Activated naive CD8-positive, alpha-beta T cell treated with anti-CD3 and anti-CD28 coated beads for 36 hours (primary cell): ENCODE measurements around the gene POMC. TPM values are rescaled to one million over a fixed set of nuclear protein-coding genes. Genes with fewer than 3 reads are reported as not detected.

Experiments used
- total RNA-seq, 2 experiments: library from RNA; stranded (reverse); gene quantifications; one replicate each; pipeline ENCODE4 v1.2.3, GENCODE V29; 2021

Gene POMC
- total RNA-seq, 2 experiments from 2014 or later = 6.3 to 6.8 TPM

Other genes starting within 250 kb of the POMC start
- gene ADCY3, start 248.3 kb downstream of the POMC start, total RNA-seq = 10 to 100 TPM; 55.4 to 55.7 TPM
- 1 to 10 TPM; 4.2 TPM for gene DNAJC27, start 196.6 kb downstream of the POMC start, total RNA-seq
- under 1 TPM; 0.06 to 0.08 TPM for gene EFR3B, start 126.5 kb downstream of the POMC start, total RNA-seq
- 10 to 100 TPM; 90.7 to 92.2 TPM for gene DNMT3A, start 173.3 kb upstream of the POMC start, total RNA-seq